ENCODE measurements around the gene EAF1.

DNA sequence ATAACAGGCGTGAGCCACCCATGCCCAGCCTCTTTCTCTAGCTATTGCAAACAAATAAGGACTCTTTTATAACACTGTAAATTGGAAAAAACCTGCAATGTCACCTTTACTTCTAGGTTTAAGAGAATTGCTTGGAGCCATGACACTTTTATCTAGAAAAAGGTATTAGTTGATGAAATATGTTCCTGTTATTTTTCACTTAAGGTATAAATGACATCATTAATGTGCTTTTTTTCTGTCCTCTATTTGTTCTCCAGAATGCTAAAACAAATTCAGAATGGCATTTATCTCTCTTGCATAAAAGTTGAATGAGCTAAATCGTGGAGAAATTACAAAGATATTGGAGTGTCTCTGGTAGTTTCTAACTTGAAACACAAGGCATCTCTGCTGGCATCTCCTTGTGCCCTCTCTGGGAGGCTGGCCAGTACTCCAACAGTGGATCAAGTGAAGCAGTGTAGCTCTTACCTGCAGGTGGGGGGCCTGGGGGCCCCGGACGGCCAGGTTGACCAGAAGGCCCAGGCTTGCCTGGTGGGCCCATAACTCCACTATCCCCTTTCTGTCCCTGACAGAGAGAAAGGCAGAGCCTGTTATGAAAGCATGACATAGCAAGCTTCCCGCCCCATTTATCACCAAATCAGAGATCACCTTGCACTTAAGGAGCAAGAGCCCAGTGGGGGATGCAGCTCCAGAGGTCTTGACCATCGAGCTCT is 38.6 kb downstream of the EAF1 start:
- TF ChIP-seq POLR2A (IDR thresholded peaks at IDR 0.05) = no peak
- TF ChIP-seq, protein P1, sequence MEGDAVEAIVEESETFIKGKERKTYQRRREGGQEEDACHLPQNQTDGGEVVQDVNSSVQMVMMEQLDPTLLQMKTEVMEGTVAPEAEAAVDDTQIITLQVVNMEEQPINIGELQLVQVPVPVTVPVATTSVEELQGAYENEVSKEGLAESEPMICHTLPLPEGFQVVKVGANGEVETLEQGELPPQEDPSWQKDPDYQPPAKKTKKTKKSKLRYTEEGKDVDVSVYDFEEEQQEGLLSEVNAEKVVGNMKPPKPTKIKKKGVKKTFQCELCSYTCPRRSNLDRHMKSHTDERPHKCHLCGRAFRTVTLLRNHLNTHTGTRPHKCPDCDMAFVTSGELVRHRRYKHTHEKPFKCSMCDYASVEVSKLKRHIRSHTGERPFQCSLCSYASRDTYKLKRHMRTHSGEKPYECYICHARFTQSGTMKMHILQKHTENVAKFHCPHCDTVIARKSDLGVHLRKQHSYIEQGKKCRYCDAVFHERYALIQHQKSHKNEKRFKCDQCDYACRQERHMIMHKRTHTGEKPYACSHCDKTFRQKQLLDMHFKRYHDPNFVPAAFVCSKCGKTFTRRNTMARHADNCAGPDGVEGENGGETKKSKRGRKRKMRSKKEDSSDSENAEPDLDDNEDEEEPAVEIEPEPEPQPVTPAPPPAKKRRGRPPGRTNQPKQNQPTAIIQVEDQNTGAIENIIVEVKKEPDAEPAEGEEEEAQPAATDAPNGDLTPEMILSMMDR (IDR thresholded peaks at IDR 0.05) = no peak

Data from lower leg skin (tissue), 3 donors.